A673 (cell line): ENCODE results near the gene SH3RF3.

Experiments
- CTCF ChIP-seq: fragments of 300-800, 200-600 bp; sonication (generic); conservative IDR thresholded peaks from 2 replicates; pipeline ENCODE4 v1.5.1; 2017; ENCODE audit warnings: low read depth, mild to moderate bottlenecking, antibody characterized with exemption, low read length, moderate library complexity, mixed read lengths
- EZH2 ChIP-seq: fragments of 200-600 bp; sonication (generic); IDR thresholded peaks from 2 replicates; pipeline ENCODE4 v1.6.1; 2017; ENCODE audit warnings: borderline replicate concordance, low read depth, mild to moderate bottlenecking, mixed read lengths, antibody characterized with exemption, low read length; ENCODE audit not compliant: poor library complexity, severe bottlenecking

GRCh38 chr2:109174214-109174613 lies 45.2 kb downstream of the SH3RF3 start:
- no peak for TF ChIP-seq EZH2
- no peak for TF ChIP-seq CTCF
